Kidney (tissue), 14 donors: ENCODE results near the gene CDC27. TPM values are rescaled to one million over a fixed set of nuclear protein-coding genes. Genes with fewer than 3 reads are reported as not detected.
A peak's percentile ranks its signal among the peaks of the same experiment; 100 is the strongest.
"Not testable (repeated sequence)": the region's sequence is repeated elsewhere in the genome, so short reads cannot be mapped to it uniquely, and the experiment has no call there.

Source experiments
- DNase-seq, 5 donors: peaks; one replicate each; pipeline ENCODE4 v3.0.0-alpha.2; 2013 to 2020
- FAIRE-seq: peaks from 2 replicates; lab custom pipeline; 2012; peaks lifted over from hg19 to GRCh38; lab: Jason Lieb, UNC
- H3K27ac ChIP-seq, 2 donors: one replicate each; pipeline ENCODE4 v1.7.0; 2013; ENCODE audit warnings: low read depth in 2 of 2, low read length in 2 of 2, inconsistent platforms in 1 of 2
- H3K27me3 ChIP-seq: one replicate; pipeline ENCODE4 v1.7.1; 2013; ENCODE audit warnings: low read length, inconsistent platforms; ENCODE audit not compliant: control insufficient read depth, insufficient read depth
- H3K36me3 ChIP-seq, 3 donors: one replicate each; pipeline versions ENCODE4 v1.7.0 to v1.7.1; 2013; ENCODE audit warnings: low read length in 3 of 3, control low read depth in 1 of 3, inconsistent platforms in 1 of 3; ENCODE audit not compliant: insufficient read depth in 3 of 3, control insufficient read depth in 2 of 3
- H3K4me1 ChIP-seq, 3 donors: one replicate each; pipeline versions ENCODE4 v1.7.0 to v1.7.1; 2013; ENCODE audit warnings: low read length in 3 of 3, inconsistent platforms in 1 of 3, low read depth in 1 of 3; ENCODE audit not compliant: control insufficient read depth in 2 of 3, insufficient read depth in 2 of 3
- H3K4me3 ChIP-seq, 3 donors: one replicate each; pipeline versions ENCODE4 v1.7.0 to v1.8.1; 2013; ENCODE audit warnings: low read length in 3 of 3, control low read depth in 1 of 3, inconsistent platforms in 1 of 3
- H3K9ac ChIP-seq, 3 donors: one replicate each; pipeline versions ENCODE4 v1.7.0 to v1.7.1; 2013; ENCODE audit warnings: low read length in 3 of 3, control low read depth in 1 of 3, inconsistent platforms in 1 of 3
- H3K9me3 ChIP-seq, 3 donors: one replicate each; pipeline versions ENCODE4 v1.7.0 to v1.7.1; 2013; ENCODE audit warnings: low read length in 3 of 3, control low read depth in 1 of 3, inconsistent platforms in 1 of 3; ENCODE audit not compliant: control insufficient read depth in 2 of 3, insufficient read depth in 1 of 3
- CTCF ChIP-seq: IDR thresholded peaks from 3 replicates; pipeline ENCODE4 v1.5.1; 2012; ENCODE audit warnings: mild to moderate bottlenecking, moderate library complexity, borderline replicate concordance; ENCODE audit not compliant: insufficient read depth; ENCODE audit errors: extremely low read depth
- intact Hi-C: fragments of 100-400 bp; cut with DNase I; formaldehyde crosslinking; loops from one replicate; pipeline ENCODE4 v1.11.1; 2022
- polyA plus RNA-seq: library from polyadenylated mRNA; stranded (reverse); fragments of 350-450 nt; fragmentation: Illumina TruSeq; extraction: RNeasy Lipid Tissue Mini Kit (QIAGEN cat#74804); gene quantifications from one replicate; pipeline ENCODE4 v1.2.3, GENCODE V29; 2014; ENCODE audit warnings: low read depth, low replicate concordance; ENCODE audit not compliant: insufficient read depth
- total RNA-seq: library from RNA; stranded (reverse); fragmentation: NEBNext Ultra II Directional; extraction: Animal tissue kit (Norgen Biotek cat#: 25700); gene quantifications from one replicate; pipeline ENCODE4 v1.2.1, GENCODE V29; 2021
- donor health status: control.
- donor health status: control.
- donor health status: control.
- donor health status: control.
- donor health status: control.
- donor health status: DM: yes; HTN: yes; CAD: no.
- donor health status: Normal renal cell carcinoma (clear cell type).

CDC27 gene
- total and polyA plus RNA-seq, 2 donors from 2014 or later = 18.2 to 78.2 TPM

GRCh38 chr17:47106130-47106529 lies 83.0 kb downstream of the CDC27 start:
- H3K27me3 ChIP-seq = no peaks in the 10 kb centered on the region
- FAIRE-seq (no peak), DNase-seq (no peak)
- no peak overlapping the region for H3K4me3 ChIP-seq
- H3K36me3 ChIP-seq = no peaks in the 10 kb centered on the region
- no peaks in the 10 kb centered on the region for H3K9me3 ChIP-seq
- intact Hi-C loops = no loop called here
- no peaks in the 10 kb centered on the region for H3K4me1 ChIP-seq
- no peak overlapping the region for H3K9ac ChIP-seq
- H3K27ac ChIP-seq = no peak overlapping the region
- TF ChIP-seq CTCF = no peak

GRCh38 chr17:47105246-47105645 lies 83.8 kb downstream of the CDC27 start:
- intact Hi-C loops, FAIRE-seq: not testable (repeated sequence)

GRCh38 chr17:47102914-47103313 lies 86.2 kb downstream of the CDC27 start:
- no peak for TF ChIP-seq CTCF
- intact Hi-C loops = no loop called here
- Histone ChIP-seq H3K9me3 (no peaks in the 10 kb centered on the region), H3K27ac (no peak overlapping the region), H3K36me3 (no peaks in the 10 kb centered on the region), H3K4me1 (peaks cover 0 to 3% (median 0%) of the 10 kb centered on the region in 3 donors), H3K4me3 (no peak overlapping the region), H3K27me3 (no peaks in the 10 kb centered on the region), H3K9ac (no peak overlapping the region)
- no peak for FAIRE-seq
- DNase-seq = no peak

More at GRCh38 chr17:47105246-47105645, 83.8 kb downstream of the CDC27 start:
- H3K9me3 ChIP-seq, H3K4me3 ChIP-seq, H3K4me1 ChIP-seq, DNase-seq, H3K27me3 ChIP-seq, H3K9ac ChIP-seq, H3K36me3 ChIP-seq, H3K27ac ChIP-seq: not testable (repeated sequence)

- peak overlapping the region; percentile 75 to 79 (median 78) for H3K4me3 ChIP-seq
- DNase-seq (peak; percentile 93 to 96 (median 95)), FAIRE-seq (peak; percentile 87)
- peak overlapping the region in 1 of 2 donors; percentile 37 for H3K27ac ChIP-seq
- H3K36me3 ChIP-seq = no peaks in the 10 kb centered on the region
- H3K4me1 ChIP-seq = peaks cover 0 to 3% (median 0%) of the 10 kb centered on the region in 3 donors
- H3K9ac ChIP-seq = peak overlapping the region; percentile 61 to 77 (median 74)
- no peak for TF ChIP-seq CTCF
- H3K9me3 ChIP-seq = no peaks in the 10 kb centered on the region
- no peaks in the 10 kb centered on the region for H3K27me3 ChIP-seq
- intact Hi-C loops = no loop called here
Observed at GRCh38 chr17:47099987-47100711, 88.9 kb downstream of the CDC27 start.
